ENCODE results near the gene ARHGEF2. TPM values are rescaled to one million over a fixed set of nuclear protein-coding genes. Genes with fewer than 3 reads are reported as not detected.

The ARHGEF2 gene
- total and polyA plus RNA-seq, 9 of the 15 experiments (the other 6 are each of a cell fraction or from before 2014, with no cell fraction given): 7.1 to 162 (median 62.2) TPM

DNA sequence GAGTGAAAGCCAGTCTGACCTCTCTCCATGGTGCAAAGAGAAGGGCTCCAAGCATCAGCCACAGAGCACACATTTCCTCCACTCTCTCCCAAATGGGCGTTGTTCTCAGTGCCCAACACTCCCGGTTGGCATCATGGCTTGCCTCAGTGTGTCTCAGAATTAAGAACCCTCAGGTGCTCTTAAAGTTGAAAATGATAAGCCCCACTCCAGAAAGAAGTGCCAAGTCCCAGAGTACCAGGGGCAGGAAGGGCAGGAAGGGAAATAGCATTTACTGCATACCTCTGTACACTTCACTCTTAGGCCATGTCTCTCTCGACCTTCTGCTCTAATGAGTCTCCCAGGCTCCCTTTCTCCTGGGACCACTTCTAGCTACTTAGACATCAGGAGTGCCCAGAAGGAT is 15.2 kb upstream of the ARHGEF2 start:
- WGBS (ENCODE audit: insufficient coverage, low coverage, missing lambda C conversion rate): 25% methylated on average over 3 of the region's 3 CpGs
- CTCF ChIA-PET (ENCODE audit: low intra/inter-chr PET ratio): no interaction called here
- TF ChIP-seq, protein P1, sequence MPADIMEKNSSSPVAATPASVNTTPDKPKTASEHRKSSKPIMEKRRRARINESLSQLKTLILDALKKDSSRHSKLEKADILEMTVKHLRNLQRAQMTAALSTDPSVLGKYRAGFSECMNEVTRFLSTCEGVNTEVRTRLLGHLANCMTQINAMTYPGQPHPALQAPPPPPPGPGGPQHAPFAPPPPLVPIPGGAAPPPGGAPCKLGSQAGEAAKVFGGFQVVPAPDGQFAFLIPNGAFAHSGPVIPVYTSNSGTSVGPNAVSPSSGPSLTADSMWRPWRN (IDR thresholded peaks at IDR 0.05; ENCODE audit: low read depth): no peak
- TF ChIP-seq, protein P2, sequence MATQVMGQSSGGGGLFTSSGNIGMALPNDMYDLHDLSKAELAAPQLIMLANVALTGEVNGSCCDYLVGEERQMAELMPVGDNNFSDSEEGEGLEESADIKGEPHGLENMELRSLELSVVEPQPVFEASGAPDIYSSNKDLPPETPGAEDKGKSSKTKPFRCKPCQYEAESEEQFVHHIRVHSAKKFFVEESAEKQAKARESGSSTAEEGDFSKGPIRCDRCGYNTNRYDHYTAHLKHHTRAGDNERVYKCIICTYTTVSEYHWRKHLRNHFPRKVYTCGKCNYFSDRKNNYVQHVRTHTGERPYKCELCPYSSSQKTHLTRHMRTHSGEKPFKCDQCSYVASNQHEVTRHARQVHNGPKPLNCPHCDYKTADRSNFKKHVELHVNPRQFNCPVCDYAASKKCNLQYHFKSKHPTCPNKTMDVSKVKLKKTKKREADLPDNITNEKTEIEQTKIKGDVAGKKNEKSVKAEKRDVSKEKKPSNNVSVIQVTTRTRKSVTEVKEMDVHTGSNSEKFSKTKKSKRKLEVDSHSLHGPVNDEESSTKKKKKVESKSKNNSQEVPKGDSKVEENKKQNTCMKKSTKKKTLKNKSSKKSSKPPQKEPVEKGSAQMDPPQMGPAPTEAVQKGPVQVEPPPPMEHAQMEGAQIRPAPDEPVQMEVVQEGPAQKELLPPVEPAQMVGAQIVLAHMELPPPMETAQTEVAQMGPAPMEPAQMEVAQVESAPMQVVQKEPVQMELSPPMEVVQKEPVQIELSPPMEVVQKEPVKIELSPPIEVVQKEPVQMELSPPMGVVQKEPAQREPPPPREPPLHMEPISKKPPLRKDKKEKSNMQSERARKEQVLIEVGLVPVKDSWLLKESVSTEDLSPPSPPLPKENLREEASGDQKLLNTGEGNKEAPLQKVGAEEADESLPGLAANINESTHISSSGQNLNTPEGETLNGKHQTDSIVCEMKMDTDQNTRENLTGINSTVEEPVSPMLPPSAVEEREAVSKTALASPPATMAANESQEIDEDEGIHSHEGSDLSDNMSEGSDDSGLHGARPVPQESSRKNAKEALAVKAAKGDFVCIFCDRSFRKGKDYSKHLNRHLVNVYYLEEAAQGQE (IDR thresholded peaks at IDR 0.05; ENCODE audit: borderline replicate concordance): no peak
- TF ChIP-seq, protein P2 (CRISPR knock-in tag; IDR thresholded peaks at IDR 0.05; ENCODE audit: low read depth): no peak
- no peak for TF ChIP-seq PHF8 (IDR thresholded peaks at IDR 0.05; ENCODE audit: borderline replicate concordance, low read length)

More for the DNA sequence above, 15.2 kb upstream of the ARHGEF2 start:
- Histone ChIP-seq H3K27ac (ENCODE audit: extremely low read depth, low read depth, low read length) (no peak overlapping the region), H4K20me1 (replicated peaks; ENCODE audit: control insufficient read depth, insufficient read depth, low read length) (no peaks in the 10 kb centered on the region), H2AFZ (ENCODE audit: low read depth, low read length) (no peak overlapping the region), H3K9me1 (ENCODE audit: control insufficient read depth, insufficient read depth, low read length) (no peaks in the 10 kb centered on the region), H3K4me1 (replicated peaks in 1 of 2; ENCODE audit: control insufficient read depth in 2 of 2, insufficient read depth in 2 of 2, low read length in 2 of 2) (peaks cover 2 to 7% of the 10 kb centered on the region in 2 experiments; a peak in 4 of 5 replicates), H3K27me3 (ENCODE audit: control insufficient read depth in 2 of 2, insufficient read depth in 2 of 2, low read length in 2 of 2) (no peaks in the 10 kb centered on the region), H3K4me2 (ENCODE audit: insufficient read depth, low read length) (no peak overlapping the region), H3K9ac (ENCODE audit: insufficient read depth in 1 of 2, low read depth in 2 of 2, low read length in 2 of 2) (0 out of 4 replicates have a peak overlapping the region, but pooled peaks of 1 of the 2 experiments have one; percentile 30), H3K79me2 (ENCODE audit: control insufficient read depth, insufficient read depth, low read length) (no peaks in the 10 kb centered on the region), H3K9me3 (replicated peaks; ENCODE audit: control insufficient read depth, insufficient read depth, low read depth, low read length) (no peaks in the 10 kb centered on the region), H3K36me3 (ENCODE audit: control insufficient read depth, insufficient read depth, low read length) (no peaks in the 10 kb centered on the region), H3K4me3 (no peak overlapping the region)
- intact Hi-C loops (cut with micrococcal nuclease) (no loop called here), in situ Hi-C loops (cut with MboI) (no loop called here)
- BruUV-seq (replicated peaks): no TSS peak
- ATAC-seq (no peak), FAIRE-seq (no peak), DNase-seq (ENCODE audit: extremely low read depth in 1 of 4, low spot score in 3 of 4) (no peak)
- POLR2A ChIA-PET: interaction anchor here (0.5 to 1.2 kb wide), 3 partner anchors 14 to 59 kb away, joined by 3 to 5 read pairs (median 4); partner anchors contain the start of gene KHDC4

Data from K562 (cell line).